Measurements from ENCODE around the gene POU2F1.
A peak's percentile ranks its signal among the peaks of the same experiment; 100 is the strongest.

POU2F1 gene

DNA sequence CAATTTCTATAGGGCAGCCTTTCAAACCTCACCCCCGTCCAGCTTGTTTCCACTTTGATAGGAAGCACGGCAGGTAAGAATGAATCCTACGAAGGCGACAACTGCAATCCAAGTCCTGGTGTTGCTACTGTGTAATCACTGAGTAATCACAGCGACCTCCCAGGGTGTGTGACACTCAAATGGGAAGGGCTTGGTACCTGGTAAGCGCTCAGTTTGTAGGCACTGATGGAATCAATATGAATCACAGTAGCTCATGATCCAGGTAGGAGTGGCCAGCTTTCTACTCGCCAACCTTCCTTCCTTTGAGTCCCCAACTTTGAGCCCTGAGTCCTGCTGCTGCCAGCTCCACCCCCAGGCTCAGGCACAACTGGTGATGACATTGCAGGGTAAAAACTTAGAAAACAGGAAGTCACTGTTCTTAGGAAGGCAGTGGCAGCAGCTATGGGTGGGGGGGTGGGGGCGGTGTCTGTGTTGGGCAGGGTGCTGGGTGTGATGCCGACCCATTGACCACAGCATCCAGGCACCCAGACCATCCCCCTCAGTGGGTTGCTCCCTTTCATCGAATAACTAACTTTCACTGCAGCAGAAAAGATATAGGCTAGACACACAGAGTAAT is 226.9 kb downstream of the POU2F1 start:
- no peaks in the 10 kb centered on the region for H3K9me3 ChIP-seq (ENCODE audit: severe bottlenecking)
- no peak for DNase-seq
- H3K27ac ChIP-seq: no peak overlapping the region
- no peaks in the 10 kb centered on the region for H3K27me3 ChIP-seq (ENCODE audit: insufficient read depth, low read depth, severe bottlenecking)
- H3K36me3 ChIP-seq: no peaks in the 10 kb centered on the region
- no peak overlapping the region for H3K4me3 ChIP-seq (ENCODE audit: low read depth, low read length)
- no peak for TF ChIP-seq CTCF (IDR thresholded peaks at IDR 0.05; ENCODE audit: low read depth, low read length)

- Histone ChIP-seq H3K27me3 (ENCODE audit: insufficient read depth, low read depth, severe bottlenecking) (no peaks in the 10 kb centered on the region), H3K4me3 (ENCODE audit: low read depth, low read length) (no peak overlapping the region), H3K9me3 (ENCODE audit: severe bottlenecking) (no peaks in the 10 kb centered on the region), H3K27ac (no peak overlapping the region), H3K36me3 (no peaks in the 10 kb centered on the region)
- no peak for TF ChIP-seq CTCF (IDR thresholded peaks at IDR 0.05; ENCODE audit: low read depth, low read length)
- no peak for DNase-seq
Observed at GRCh38 chr1:167450843-167451242, 230.2 kb downstream of the POU2F1 start.

GRCh38 chr1:167452483-167452882 is 231.8 kb downstream of the POU2F1 start:
- H3K27ac ChIP-seq: no peak overlapping the region
- H3K4me3 ChIP-seq (ENCODE audit: low read depth, low read length): no peak overlapping the region
- H3K36me3 ChIP-seq: no peaks in the 10 kb centered on the region
- no peak for DNase-seq
- no peaks in the 10 kb centered on the region for H3K9me3 ChIP-seq (ENCODE audit: severe bottlenecking)
- H3K27me3 ChIP-seq (ENCODE audit: insufficient read depth, low read depth, severe bottlenecking): no peaks in the 10 kb centered on the region
- no peak for TF ChIP-seq CTCF (IDR thresholded peaks at IDR 0.05; ENCODE audit: low read depth, low read length)

DNA sequence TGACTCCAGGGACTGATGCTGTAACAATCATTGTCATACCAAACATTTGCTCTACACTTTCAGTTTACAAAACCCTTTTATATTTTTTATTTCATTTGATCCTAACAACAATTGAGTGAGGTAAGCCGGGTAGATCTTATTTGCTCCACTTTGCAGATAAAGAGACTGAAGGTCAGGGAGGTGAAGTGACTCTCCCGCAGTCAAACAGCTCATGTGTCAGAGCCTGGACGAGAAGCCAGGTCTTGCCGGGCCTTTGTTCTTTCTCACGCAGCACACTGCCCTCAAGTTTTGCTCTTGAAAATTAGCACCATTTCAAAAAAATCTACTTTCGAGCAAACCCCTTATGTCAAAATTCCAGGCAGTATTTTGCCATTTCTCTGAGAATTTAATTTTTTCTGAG is 232.4 kb downstream of the POU2F1 start:
- DNase-seq: no peak
- Histone ChIP-seq H3K27ac (no peak overlapping the region), H3K4me3 (ENCODE audit: low read depth, low read length) (no peak overlapping the region), H3K27me3 (ENCODE audit: insufficient read depth, low read depth, severe bottlenecking) (no peaks in the 10 kb centered on the region), H3K9me3 (ENCODE audit: severe bottlenecking) (no peaks in the 10 kb centered on the region), H3K36me3 (no peaks in the 10 kb centered on the region)
- no peak for TF ChIP-seq CTCF (IDR thresholded peaks at IDR 0.05; ENCODE audit: low read depth, low read length)

- Histone ChIP-seq H3K4me3 (ENCODE audit: low read depth, low read length) (peak overlapping the region; percentile 52), H3K27ac (peak overlapping the region; percentile 14; the same call in 1 of the 2 replicates), H3K9me3 (ENCODE audit: severe bottlenecking) (no peaks in the 10 kb centered on the region), H3K27me3 (ENCODE audit: insufficient read depth, low read depth, severe bottlenecking) (no peaks in the 10 kb centered on the region), H3K36me3 (no peaks in the 10 kb centered on the region)
- TF ChIP-seq CTCF (IDR thresholded peaks at IDR 0.05; ENCODE audit: low read depth, low read length): no peak
- no peak for DNase-seq
Observed at GRCh38 chr1:167454304-167454893, 233.7 kb downstream of the POU2F1 start.

All from WERI-Rb-1 (cell line).